ENCODE measurements around the gene LILRA5.
A peak's percentile ranks its signal among the peaks of the same experiment; 100 is the strongest.
"Not testable (repeated sequence)": the region's sequence is repeated elsewhere in the genome, so short reads cannot be mapped to it uniquely, and the experiment has no call there.

Gene LILRA5

GRCh38 chr19:54329476-54330165 is 16.7 kb upstream of the LILRA5 start:
- peaks cover 0 to 12% of the 10 kb centered on the region in 2 donors for H3K27me3 ChIP-seq
- no peaks in the 10 kb centered on the region for H3K9me3 ChIP-seq
- TF ChIP-seq CTCF (IDR thresholded peaks at IDR 0.05) = no peak
- no peaks in the 10 kb centered on the region for H3K4me1 ChIP-seq
- intact Hi-C loops (cut with DNase I; ENCODE audit: low total_unique reads) = no loop called here
- no peak overlapping the region for H3K27ac ChIP-seq
- no peaks in the 10 kb centered on the region for H3K36me3 ChIP-seq
- no peak overlapping the region for H3K4me3 ChIP-seq
- peak in 1 of 2 donors; percentile 13 for DNase-seq

DNA sequence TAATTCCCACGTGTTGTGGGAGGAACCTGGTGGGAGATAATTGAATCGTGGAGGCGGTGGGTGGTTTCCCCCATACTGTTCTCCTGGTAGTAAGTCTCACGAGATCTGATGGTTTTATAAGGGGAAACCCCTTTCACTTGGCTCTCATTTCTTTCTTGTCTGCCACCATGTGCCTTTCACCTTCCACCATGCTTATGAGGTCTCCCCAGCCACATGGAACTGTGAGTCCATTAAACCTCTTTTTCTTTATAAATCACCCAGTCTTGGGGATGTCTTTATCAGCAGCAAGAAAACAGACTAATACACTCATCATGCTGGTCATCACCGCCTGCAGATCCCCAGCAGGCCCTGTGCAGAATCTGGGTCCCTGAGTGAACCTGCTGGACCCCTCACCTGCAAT is 15.8 kb upstream of the LILRA5 start:
- H3K4me1 ChIP-seq; DNase-seq; H3K27ac ChIP-seq; intact Hi-C loops (cut with DNase I; ENCODE audit: low total_unique reads); H3K4me3 ChIP-seq; H3K9me3 ChIP-seq; H3K36me3 ChIP-seq: not testable (repeated sequence)
- H3K27me3 ChIP-seq = peaks cover 0 to 12% of the 10 kb centered on the region in 2 donors

DNA sequence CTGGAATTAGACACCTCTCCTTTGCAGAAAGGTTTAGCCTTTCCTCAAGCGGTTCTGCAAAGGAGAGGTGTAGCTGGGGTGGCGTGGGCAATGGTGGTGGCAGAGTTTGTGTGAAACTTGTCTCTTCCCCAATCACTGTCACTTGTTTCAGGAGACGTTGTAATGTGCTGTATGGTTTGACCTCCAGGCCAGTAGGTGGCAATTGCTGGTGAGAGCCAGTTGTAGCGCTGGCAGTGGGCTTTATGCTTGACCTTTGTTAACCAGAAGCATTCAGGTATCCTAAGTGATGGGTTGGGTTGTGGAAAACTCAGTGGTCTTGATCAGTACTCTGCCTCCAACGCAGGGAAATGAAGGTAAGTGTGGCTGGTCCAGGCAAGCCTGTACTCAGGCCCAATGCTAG is 12.7 kb upstream of the LILRA5 start:
- Histone ChIP-seq H3K4me3 (no peak overlapping the region), H3K27ac (no peak overlapping the region), H3K27me3 (no peaks in the 10 kb centered on the region), H3K4me1 (no peaks in the 10 kb centered on the region), H3K36me3 (no peaks in the 10 kb centered on the region), H3K9me3 (no peaks in the 10 kb centered on the region)
- no peak for TF ChIP-seq CTCF (IDR thresholded peaks at IDR 0.05)
- intact Hi-C loops (cut with DNase I; ENCODE audit: low total_unique reads) = no loop called here
- DNase-seq = peak in 1 of 2 donors; percentile 42

DNA sequence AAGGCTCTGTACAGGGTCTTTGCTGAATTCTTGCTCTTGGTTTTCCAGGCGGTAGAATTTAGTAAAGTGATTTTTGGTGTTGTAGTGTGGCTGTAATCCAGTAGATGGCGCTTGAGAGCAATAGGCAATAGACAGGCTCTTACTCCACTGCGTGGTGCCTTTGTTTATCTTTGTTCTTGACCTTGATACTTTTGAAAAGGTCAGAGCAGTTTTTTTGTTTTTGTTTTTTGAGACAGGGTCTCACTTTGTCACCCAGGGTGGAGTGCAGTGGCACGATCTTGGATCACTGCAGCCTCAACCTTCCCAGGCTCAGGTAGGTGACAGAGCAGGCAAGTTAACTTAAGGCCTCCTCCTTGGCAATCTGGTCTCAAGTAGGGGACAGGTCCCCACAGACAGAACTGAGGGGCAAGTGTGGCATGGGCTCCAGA is 12.2 kb upstream of the LILRA5 start:
- H3K27me3 ChIP-seq = no peaks in the 10 kb centered on the region
- intact Hi-C loops (cut with DNase I; ENCODE audit: low total_unique reads) = no loop called here
- DNase-seq = no peak

DNA sequence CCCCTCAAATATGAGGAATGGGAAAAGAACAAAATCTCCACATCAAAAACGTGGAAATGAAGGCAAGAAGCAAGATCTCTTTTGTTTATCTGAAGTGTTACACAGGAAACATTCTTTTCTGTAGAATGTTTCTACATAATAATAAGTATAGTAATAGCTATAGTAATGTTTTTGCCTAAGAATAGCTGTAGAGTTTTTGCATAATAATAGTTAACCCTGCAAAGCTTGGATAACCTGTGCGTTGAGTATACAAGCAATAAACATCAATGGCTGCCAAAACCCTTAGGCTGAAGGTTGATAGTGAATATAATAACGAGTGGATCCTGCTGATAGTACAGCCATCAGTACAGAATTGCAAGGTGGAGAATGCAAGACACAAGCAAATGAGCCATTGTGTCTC is 11.1 kb upstream of the LILRA5 start:
- H3K4me1 ChIP-seq = no peaks in the 10 kb centered on the region
- no peak for DNase-seq
- H3K27ac ChIP-seq = no peak overlapping the region
- no peak for TF ChIP-seq CTCF (IDR thresholded peaks at IDR 0.05)
- peaks cover 0 to 3% of the 10 kb centered on the region in 2 donors for H3K27me3 ChIP-seq
- H3K9me3 ChIP-seq = no peaks in the 10 kb centered on the region
- intact Hi-C loops (cut with DNase I; ENCODE audit: low total_unique reads) = no loop called here
- no peaks in the 10 kb centered on the region for H3K36me3 ChIP-seq
- H3K4me3 ChIP-seq = no peak overlapping the region

More for the DNA sequence above, 12.2 kb upstream of the LILRA5 start:
- no peaks in the 10 kb centered on the region for H3K9me3 ChIP-seq
- no peaks in the 10 kb centered on the region for H3K4me1 ChIP-seq
- H3K27ac ChIP-seq = no peak overlapping the region
- TF ChIP-seq CTCF (IDR thresholded peaks at IDR 0.05) = peak; percentile 51 to 61
- H3K4me3 ChIP-seq = no peak overlapping the region
- H3K36me3 ChIP-seq = no peaks in the 10 kb centered on the region

- H3K27me3 ChIP-seq; H3K27ac ChIP-seq; H3K4me3 ChIP-seq; H3K36me3 ChIP-seq; H3K4me1 ChIP-seq; H3K9me3 ChIP-seq; intact Hi-C loops (cut with DNase I; ENCODE audit: low total_unique reads): not testable (repeated sequence)
- peak in 1 of 2 donors; percentile 24 for DNase-seq
These were observed 10.0 kb upstream of the LILRA5 start for GRCh38 chr19:54322934-54323333.

DNA sequence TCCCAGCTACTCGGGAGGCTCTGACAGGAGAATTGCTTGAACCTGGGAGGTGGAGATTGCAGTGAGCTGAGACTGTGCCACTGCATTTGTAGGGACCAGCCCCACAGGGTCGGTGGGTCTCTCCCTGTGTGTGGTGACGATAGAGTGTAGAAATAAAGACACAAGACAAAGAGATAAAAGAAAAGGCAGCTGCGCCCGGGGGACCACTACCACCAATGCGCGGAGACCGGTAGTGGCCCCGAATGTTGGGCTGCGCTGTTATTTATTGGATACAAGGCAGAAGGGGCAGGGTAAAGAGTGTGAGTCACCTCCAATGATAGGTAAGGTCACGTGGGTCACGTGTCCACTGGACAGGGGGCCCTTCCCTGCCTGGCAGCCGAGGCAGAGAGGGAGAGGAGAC is 9.3 kb upstream of the LILRA5 start:
- H3K4me3 ChIP-seq; H3K4me1 ChIP-seq; H3K27me3 ChIP-seq; H3K36me3 ChIP-seq; H3K27ac ChIP-seq; intact Hi-C loops (cut with DNase I; ENCODE audit: low total_unique reads); H3K9me3 ChIP-seq: not testable (repeated sequence)
- DNase-seq = peak in 1 of 2 donors; percentile 25

All from tibial artery (tissue), 4 donors.